Fibroblast of the aortic adventitia (primary cell): ENCODE results near the gene SNRPE. TPM values are rescaled to one million over a fixed set of nuclear protein-coding genes. Genes with fewer than 3 reads are reported as not detected.
A peak's percentile ranks its signal among the peaks of the same experiment; 100 is the strongest.
"Not testable (repeated sequence)": the region's sequence is repeated elsewhere in the genome, so short reads cannot be mapped to it uniquely, and the experiment has no call there.

ENCODE experiments used
- DNase-seq: peaks from one replicate; pipeline ENCODE4 v3.0.0-alpha.2; 2010; ENCODE audit warnings: low read depth
- H3K4me3 ChIP-seq: 2 replicates; pipeline ENCODE4 v1.5.1; 2011; ENCODE audit warnings: low read depth, mild to moderate bottlenecking, control low read depth, low read length, moderate library complexity
- CTCF ChIP-seq: IDR thresholded peaks from 2 replicates; pipeline ENCODE4 v1.5.1; 2011; ENCODE audit warnings: mild to moderate bottlenecking, low read length, control low read depth, inconsistent platforms; ENCODE audit not compliant: insufficient read depth
- total RNA-seq: library from RNA; depleted of rRNA; stranded (reverse); fragments of >200 nt; gene quantifications from 2 replicates; pipeline ENCODE4 v1.2.3, GENCODE V29; 2012; ENCODE audit warnings: low replicate concordance

SNRPE gene
- total RNA-seq, 1 donor = 95.4 TPM

GRCh38 chr1:203828503-203828902 is 32.9 kb upstream of the SNRPE start:
- no peak for TF ChIP-seq CTCF

GRCh38 chr1:203829247-203829646 is 32.2 kb upstream of the SNRPE start:
- not testable (repeated sequence) for H3K4me3 ChIP-seq
- DNase-seq = peak; percentile 28

More at GRCh38 chr1:203828503-203828902, 32.9 kb upstream of the SNRPE start:
- H3K4me3 ChIP-seq = no peak overlapping the region
- DNase-seq = peak; percentile 5

- no peak overlapping the region for H3K4me3 ChIP-seq
- TF ChIP-seq CTCF = no peak
- DNase-seq = no peak
Measured at GRCh38 chr1:203835476-203835875, 25.9 kb upstream of the SNRPE start.

- TF ChIP-seq CTCF = no peak
- no peak overlapping the region for H3K4me3 ChIP-seq
- peak; percentile 94 for DNase-seq
Measured at GRCh38 chr1:203839081-203839480, 22.3 kb upstream of the SNRPE start.

GRCh38 chr1:203840208-203840808 is 21.1 kb upstream of the SNRPE start:
- no peak overlapping the region for H3K4me3 ChIP-seq
- DNase-seq = no peak
- no peak for TF ChIP-seq CTCF

- no peak overlapping the region for H3K4me3 ChIP-seq
- TF ChIP-seq CTCF = no peak
- DNase-seq = no peak
Measured at GRCh38 chr1:203842559-203842876, 18.9 kb upstream of the SNRPE start.

- no peak for DNase-seq
- no peak overlapping the region for H3K4me3 ChIP-seq
- no peak for TF ChIP-seq CTCF
Measured at GRCh38 chr1:203843435-203843834, 18.0 kb upstream of the SNRPE start.

GRCh38 chr1:203853112-203853511 is 8.3 kb upstream of the SNRPE start:
- DNase-seq, H3K4me3 ChIP-seq: not testable (repeated sequence)
